ENCODE data around the gene PSKH1.

Gene PSKH1

DNA sequence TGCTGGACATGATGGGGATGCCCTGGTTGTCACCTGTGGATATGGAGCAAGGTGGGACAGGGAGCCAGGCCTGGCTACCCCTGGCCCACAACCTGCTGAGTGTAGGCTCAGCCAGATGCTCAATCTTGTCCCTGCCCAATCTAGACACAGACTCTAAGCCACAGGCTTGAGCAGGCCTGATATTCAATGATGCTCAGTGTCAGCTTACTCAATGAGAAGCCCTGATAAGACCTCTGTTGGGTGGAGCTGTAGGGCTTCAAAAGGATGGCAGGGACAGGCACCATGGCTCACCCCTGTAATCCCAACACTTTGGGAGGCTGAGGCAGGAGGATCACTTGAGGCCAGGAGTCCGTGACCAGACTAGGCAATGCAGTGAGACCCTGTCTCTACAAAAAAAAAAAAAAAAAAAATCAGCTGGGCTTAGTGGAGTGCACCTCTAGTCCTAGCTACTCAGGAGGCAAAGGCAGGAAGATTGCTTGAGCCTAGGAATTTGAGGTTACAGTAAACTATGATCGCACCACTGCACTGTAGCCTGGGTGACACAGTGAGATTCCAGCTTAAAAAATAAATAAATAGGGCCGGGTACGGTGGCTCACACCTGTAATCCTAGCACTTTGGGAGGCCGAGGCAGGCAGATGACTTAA is 47.5 kb downstream of the PSKH1 start:
- TF ChIP-seq POLR2AphosphoS5 (IDR thresholded peaks at IDR 0.05; ENCODE audit: borderline replicate concordance, low read depth, low read length) = no peak
- TF ChIP-seq FOXP2 (optimal IDR thresholded peaks at IDR 0.05; ENCODE audit: control extremely low read depth, extremely low read length, insufficient read depth) = no peak
- no peak for TF ChIP-seq EZH2 (IDR thresholded peaks at IDR 0.05)
- no peak overlapping the region for H3K9ac ChIP-seq (ENCODE audit: insufficient read length)
- no peaks in the 10 kb centered on the region for H3K36me3 ChIP-seq (ENCODE audit: insufficient read depth, low read length)

DNA sequence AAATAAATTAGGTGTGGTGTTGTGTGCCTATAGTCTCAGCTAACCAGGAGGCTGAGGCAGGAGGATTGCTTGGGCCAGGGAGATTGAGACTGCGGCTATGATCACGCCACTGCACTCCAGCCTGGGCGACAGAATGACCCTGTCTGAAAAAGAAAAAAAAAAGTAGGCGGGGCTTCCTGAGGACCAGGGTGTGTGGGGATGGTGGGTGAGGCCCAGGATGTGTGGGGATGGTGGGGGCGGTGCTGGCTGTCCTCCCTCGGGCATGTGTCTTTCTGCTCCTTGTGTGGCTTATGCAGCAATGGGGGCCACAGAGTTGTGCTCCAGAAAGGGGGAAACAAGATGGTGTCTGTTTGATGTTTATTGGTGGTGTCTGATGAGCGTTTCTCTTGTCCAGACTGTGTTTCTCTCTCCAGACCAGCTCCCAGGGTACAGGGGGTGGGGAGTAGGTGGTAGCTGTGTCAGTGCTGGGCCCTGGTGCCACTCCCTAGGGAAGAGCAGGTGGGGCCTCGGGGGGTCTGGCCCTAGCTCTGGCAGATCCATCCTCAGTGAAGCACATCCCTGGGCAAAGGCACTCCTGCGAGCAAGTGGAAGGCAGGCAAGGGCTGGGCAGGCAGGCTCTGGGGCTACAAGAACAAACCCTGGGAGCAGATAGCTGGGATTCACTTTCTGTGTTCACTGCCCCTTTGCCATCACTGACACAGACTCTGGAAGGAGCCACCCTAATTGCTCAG is 48.6 kb downstream of the PSKH1 start:
- DNase-seq (ENCODE audit: low read depth, low spot score) = no peak
- no peak overlapping the region for H3K9ac ChIP-seq (ENCODE audit: insufficient read length)
- H3K9me3 ChIP-seq (ENCODE audit: low read depth, low read length) = no peaks in the 10 kb centered on the region
- no peak overlapping the region for H3K27ac ChIP-seq
- H3K36me3 ChIP-seq (ENCODE audit: insufficient read depth, low read length) = no peaks in the 10 kb centered on the region
- no peak overlapping the region for H3K4me3 ChIP-seq
- no peak for TF ChIP-seq FOXP2 (optimal IDR thresholded peaks at IDR 0.05; ENCODE audit: control extremely low read depth, extremely low read length, insufficient read depth)

More for the DNA sequence above, 47.5 kb downstream of the PSKH1 start:
- Histone ChIP-seq H3K9me3 (ENCODE audit: low read depth, low read length) (no peaks in the 10 kb centered on the region), H3K4me3 (no peak overlapping the region), H3K27ac (no peak overlapping the region)
- DNase-seq (ENCODE audit: low read depth, low spot score) = no peak

DNA sequence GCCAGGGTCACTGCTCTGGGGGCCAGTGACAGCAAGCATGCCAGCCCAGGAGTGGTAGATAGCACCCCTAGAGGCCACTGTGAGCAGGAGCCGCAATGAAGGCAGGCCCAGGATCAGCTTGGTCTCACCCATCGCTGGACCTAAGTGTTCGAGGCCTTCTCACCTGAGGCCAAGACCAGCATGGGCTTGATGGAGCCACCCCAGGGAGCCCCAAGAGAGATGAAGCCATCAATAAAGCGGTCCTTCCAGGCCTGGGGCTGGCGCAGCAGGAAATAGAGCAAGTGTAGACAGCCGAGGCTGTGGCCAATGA is 49.1 kb downstream of the PSKH1 start:
- H3K9me3 ChIP-seq (ENCODE audit: low read depth, low read length) = no peaks in the 10 kb centered on the region
- no peak for TF ChIP-seq FOXP2 (optimal IDR thresholded peaks at IDR 0.05; ENCODE audit: control extremely low read depth, extremely low read length, insufficient read depth)
- no peak for TF ChIP-seq EZH2 (IDR thresholded peaks at IDR 0.05)
- no peak for TF ChIP-seq POLR2AphosphoS5 (IDR thresholded peaks at IDR 0.05; ENCODE audit: borderline replicate concordance, low read depth, low read length)
- no peak overlapping the region for H3K9ac ChIP-seq (ENCODE audit: insufficient read length)
- no peak overlapping the region for H3K27ac ChIP-seq
- DNase-seq (ENCODE audit: low read depth, low spot score) = no peak
- no peak overlapping the region for H3K4me3 ChIP-seq
- H3K36me3 ChIP-seq (ENCODE audit: insufficient read depth, low read length) = no peaks in the 10 kb centered on the region

DNA sequence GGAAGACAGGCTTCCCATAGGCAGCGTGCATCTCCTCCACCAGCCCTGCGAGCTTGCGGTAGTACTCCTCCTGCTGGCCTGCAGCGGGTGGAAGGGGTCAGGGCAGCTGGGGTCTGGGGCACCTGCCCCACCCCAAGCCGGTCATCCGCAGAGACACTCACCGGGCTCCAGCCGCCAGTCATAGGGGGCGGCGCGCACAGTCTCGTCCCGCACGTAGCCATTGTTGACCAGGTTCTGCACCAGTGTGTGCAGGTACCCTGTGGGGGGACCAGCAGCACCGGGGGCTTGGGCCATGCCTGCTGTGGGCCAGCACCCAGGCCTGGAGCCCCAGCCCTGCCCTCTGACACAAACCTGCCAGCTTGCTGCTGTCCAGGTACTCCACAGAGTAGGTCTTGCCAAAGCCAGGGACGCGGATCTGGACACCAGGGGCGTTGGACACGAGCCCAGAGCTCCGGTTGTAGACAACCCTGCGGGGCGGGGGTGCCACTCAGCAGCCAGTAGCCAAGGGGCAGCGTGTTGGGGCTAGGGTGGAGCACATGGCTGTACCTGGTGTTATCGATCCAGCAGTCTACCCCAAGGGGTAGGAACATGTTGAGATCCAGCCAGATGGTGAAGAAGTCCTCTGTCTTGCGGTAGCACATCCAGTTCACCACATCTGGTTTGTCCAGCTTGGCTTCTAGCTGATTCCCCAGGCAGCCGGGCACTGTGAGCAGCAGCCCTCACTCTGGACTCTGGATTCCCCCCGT is 49.6 kb downstream of the PSKH1 start:
- no peak overlapping the region for H3K9ac ChIP-seq (ENCODE audit: insufficient read length)
- no peaks in the 10 kb centered on the region for H3K36me3 ChIP-seq (ENCODE audit: insufficient read depth, low read length)
- H3K27ac ChIP-seq = no peak overlapping the region
- TF ChIP-seq FOXP2 (optimal IDR thresholded peaks at IDR 0.05; ENCODE audit: control extremely low read depth, extremely low read length, insufficient read depth) (no peak), POLR2AphosphoS5 (IDR thresholded peaks at IDR 0.05; ENCODE audit: borderline replicate concordance, low read depth, low read length) (no peak), EZH2 (IDR thresholded peaks at IDR 0.05) (no peak)
- no peaks in the 10 kb centered on the region for H3K9me3 ChIP-seq (ENCODE audit: low read depth, low read length)
- no peak for DNase-seq (ENCODE audit: low read depth, low spot score)
- no peak overlapping the region for H3K4me3 ChIP-seq

DNA sequence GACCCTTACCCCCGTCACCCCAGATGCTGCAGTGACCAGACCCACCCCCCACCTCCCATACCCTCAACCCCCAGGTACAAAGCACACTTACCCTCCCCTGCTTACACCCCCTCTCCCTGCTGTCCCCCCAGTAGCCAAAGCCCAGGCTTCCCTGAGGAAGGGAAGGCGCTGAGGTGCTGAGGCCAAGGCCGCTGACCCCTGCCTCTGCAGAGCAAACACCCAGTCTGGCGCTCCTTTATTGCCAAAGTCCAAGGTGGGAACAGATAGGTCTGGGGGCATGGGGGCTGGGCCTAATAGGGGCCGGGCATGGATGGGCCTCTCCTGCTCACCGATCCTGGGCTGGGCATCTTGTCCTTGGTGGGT is 50.2 kb downstream of the PSKH1 start:
- H3K4me3 ChIP-seq = no peak overlapping the region
- no peaks in the 10 kb centered on the region for H3K9me3 ChIP-seq (ENCODE audit: low read depth, low read length)
- TF ChIP-seq EZH2 (IDR thresholded peaks at IDR 0.05) (no peak), FOXP2 (optimal IDR thresholded peaks at IDR 0.05; ENCODE audit: control extremely low read depth, extremely low read length, insufficient read depth) (no peak), POLR2AphosphoS5 (IDR thresholded peaks at IDR 0.05; ENCODE audit: borderline replicate concordance, low read depth, low read length) (no peak)
- DNase-seq (ENCODE audit: low read depth, low spot score) = no peak
- H3K9ac ChIP-seq (ENCODE audit: insufficient read length) = no peak overlapping the region
- no peaks in the 10 kb centered on the region for H3K36me3 ChIP-seq (ENCODE audit: insufficient read depth, low read length)
- no peak overlapping the region for H3K27ac ChIP-seq

DNA sequence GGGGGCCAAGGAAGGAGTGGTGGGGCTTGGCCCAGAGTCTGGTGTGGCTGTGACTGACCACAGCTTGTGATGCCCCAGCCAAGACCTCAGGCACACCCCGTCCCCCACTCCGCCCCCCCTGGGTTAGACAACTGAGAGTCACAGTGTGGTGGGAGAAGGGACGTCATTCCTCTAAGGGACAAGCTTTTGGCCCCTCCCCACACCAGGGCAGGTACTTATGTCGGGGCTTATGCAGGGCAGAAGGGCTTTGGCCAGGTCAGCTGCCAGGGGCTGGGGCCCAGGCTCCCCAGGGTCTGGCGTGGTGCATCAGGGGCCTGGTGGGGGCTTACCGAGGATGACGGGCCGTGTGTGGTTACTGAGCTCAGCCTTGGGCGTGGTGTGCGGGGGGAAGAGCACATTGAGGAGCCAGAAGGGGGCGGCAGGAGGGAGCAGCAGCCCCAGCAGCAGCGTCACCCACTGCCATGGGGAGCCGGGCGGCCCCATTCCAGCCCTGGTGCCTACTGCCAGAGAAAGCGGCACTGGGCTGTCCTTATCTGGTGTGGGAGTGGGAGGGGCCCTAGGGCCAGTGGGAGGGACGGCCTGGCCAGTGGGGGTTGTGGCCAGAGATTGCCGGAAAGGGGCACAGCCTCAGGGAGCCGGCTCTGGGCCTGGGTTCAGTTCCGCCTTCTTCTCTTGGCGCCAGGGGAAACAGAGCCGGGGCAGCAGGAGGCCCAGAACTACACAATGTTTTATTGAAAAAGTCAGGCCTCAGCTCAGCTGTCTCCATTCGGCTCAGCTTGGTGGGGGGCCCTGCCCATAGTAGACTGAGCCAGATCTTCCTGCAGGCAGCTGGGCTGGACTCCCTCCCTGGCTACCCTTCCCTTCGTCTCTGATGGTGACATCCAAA is 50.8 kb downstream of the PSKH1 start, which contains the start of gene LCAT:
LCAT (minus strand) TSS at position 502 of the 886 bp plus-strand sequence; CDS start at position 483, 19 bp downstream.
- no peak within 1 kb of the TSS for H3K9ac ChIP-seq (ENCODE audit: insufficient read length)
- no peak for DNase-seq (ENCODE audit: low read depth, low spot score)
- TF ChIP-seq EZH2 (IDR thresholded peaks at IDR 0.05) = no peak
- TF ChIP-seq POLR2AphosphoS5 (IDR thresholded peaks at IDR 0.05; ENCODE audit: borderline replicate concordance, low read depth, low read length) = no peak
- TF ChIP-seq FOXP2 (optimal IDR thresholded peaks at IDR 0.05; ENCODE audit: control extremely low read depth, extremely low read length, insufficient read depth) = no peak
- H3K4me3 ChIP-seq = no peak within 1 kb of the TSS
- H3K9me3 ChIP-seq (ENCODE audit: low read depth, low read length) = no peaks in the 10 kb centered on the region
- H3K36me3 ChIP-seq (ENCODE audit: insufficient read depth, low read length) = no peaks in the 10 kb centered on the region
- no peak within 1 kb of the TSS for H3K27ac ChIP-seq

DNA sequence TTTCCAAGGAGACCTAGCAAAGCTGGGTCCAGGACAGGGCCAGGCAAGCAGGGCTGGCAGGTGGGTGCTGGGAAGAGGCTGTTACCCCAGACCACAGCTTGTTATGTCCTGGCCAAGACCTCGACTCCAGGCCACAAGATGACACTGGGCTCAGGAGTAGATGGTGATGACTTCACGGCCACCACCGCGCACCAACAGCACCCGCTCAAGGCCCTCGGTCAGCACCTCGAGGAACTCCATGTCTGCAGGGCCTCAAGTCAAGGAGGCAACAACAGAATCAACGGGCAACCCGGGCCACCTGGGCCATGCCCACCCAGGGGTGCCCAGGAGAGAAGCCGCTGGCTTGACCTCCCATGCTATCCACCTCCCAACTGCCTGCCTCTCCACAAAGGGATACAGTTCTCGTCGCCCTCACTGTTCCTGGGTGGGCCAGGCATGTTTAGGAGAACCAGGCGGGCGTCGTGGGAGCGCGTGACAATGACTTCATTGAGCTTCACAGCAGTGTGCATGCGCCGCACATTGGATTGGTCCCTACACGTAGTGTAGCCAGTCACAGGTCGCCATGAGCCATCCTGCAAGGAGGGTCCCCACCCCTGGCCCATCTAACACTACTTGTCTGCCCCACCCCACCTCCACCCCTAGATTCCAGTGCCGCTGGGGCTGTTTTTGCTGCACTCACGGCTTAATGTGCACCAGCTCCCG is 51.8 kb downstream of the PSKH1 start:
- no peaks in the 10 kb centered on the region for H3K9me3 ChIP-seq (ENCODE audit: low read depth, low read length)
- H3K4me3 ChIP-seq = no peak overlapping the region
- DNase-seq (ENCODE audit: low read depth, low spot score) = no peak
- no peak overlapping the region for H3K9ac ChIP-seq (ENCODE audit: insufficient read length)
- no peaks in the 10 kb centered on the region for H3K36me3 ChIP-seq (ENCODE audit: insufficient read depth, low read length)
- TF ChIP-seq EZH2 (IDR thresholded peaks at IDR 0.05) = no peak
- no peak for TF ChIP-seq FOXP2 (optimal IDR thresholded peaks at IDR 0.05; ENCODE audit: control extremely low read depth, extremely low read length, insufficient read depth)
- no peak for TF ChIP-seq POLR2AphosphoS5 (IDR thresholded peaks at IDR 0.05; ENCODE audit: borderline replicate concordance, low read depth, low read length)
- H3K27ac ChIP-seq = no peak overlapping the region
